NCI-H187 treated with DMSO at 0.1 percent for 48 hours (cell line): ENCODE data around the gene VSX1.

ENCODE experiments used
- DNase-seq: peaks from one replicate; lab custom pipeline; 2025; lab: John Stamatoyannopoulos, UW

The VSX1 gene

DNA sequence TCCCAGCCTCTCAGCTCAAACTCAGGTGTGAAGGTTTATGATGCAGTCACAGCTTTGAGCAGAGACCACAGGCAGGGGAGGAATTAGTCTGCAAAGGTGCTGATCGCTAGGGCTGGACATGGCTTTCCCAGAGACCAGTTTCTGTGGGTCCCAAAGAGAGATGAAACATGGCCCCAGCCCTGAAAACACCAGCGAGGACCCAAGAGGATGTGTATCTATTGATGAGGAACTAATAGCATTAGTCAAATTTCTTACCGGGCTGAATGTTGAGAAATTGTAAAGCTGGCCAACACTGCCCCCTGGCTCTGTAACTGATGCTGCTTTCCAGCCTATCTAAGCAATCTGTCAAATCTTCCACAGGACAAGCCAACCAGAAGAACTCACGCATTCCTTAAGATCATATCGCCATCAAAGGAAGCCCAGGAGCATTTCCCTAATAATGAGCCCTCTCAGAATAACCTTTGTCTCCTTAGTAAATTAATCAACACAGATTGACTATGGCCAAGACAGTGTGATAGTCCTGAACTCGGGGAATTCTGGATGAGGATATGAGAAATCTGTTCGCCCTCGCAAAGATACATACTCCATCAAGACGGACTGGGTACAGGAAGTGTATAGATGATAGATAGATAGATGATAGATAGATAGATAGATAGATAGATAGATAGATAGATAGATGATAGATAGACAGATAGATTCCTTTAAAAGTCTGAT is 16.2 kb downstream of the VSX1 start:
- no peak for DNase-seq

GRCh38 chr20:25065072-25065624 is 16.8 kb downstream of the VSX1 start:
- no peak for DNase-seq

GRCh38 chr20:25064561-25065071 is 17.3 kb downstream of the VSX1 start:
- no peak for DNase-seq

- DNase-seq, result no peak
Observed at GRCh38 chr20:25063981-25064380, 18.0 kb downstream of the VSX1 start.

DNA sequence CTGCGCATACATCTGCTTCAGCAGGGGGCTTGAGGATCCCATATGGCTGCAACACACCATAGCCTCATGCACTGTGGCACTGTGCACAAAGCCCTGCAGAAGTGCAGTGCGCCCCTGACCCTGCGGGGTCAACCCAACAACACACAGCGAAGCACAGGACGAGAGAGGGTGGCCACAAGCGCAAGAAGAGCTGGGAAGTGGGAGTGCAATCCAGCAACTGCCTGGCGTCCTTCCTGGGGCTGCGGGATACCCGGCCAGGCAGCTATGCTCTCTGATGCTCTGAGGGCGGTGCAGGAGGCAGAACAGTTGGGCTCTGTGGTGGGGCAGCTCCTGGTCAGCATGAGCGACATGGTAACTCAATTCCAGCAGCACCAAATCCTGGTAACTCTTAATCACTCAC is 18.4 kb downstream of the VSX1 start:
- no peak for DNase-seq

- no peak for DNase-seq
Observed at GRCh38 chr20:25062841-25063240, 19.1 kb downstream of the VSX1 start.

DNA sequence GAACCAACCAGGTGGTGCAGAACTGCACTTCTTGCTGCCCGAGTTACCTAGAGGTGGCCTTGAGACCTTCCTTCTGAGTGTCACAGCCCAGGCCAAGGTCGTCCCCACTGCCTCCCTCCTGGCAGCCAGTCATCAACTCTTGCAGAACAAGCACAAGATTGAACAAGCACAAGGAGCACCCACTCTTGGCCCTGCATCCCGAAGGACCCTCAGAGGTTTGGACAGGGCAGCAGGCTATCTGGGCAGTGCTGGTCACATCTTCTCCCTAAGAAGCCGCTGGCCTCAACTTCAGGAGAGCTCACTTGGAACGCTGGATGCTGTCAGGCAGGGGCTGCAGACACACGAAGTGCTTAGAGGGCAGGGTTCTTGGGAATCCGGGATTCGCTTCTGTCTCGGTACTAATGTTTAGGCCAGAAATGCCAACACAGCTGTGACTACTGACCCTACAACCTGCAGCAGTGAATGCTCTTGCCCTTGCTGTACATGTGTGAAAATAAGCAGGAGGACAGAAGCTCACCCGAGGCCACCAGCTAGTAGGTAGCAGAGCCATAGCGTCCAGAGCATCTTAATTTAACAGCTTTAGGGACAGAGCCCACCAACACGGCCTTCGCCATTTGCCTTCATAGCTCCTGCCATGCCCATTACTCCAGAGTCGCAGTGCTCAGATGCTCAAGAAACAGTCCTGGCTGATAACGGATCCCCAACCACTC is 20.0 kb downstream of the VSX1 start:
- no peak for DNase-seq

- no peak for DNase-seq
Observed at GRCh38 chr20:25061103-25061799, 20.7 kb downstream of the VSX1 start.

DNA sequence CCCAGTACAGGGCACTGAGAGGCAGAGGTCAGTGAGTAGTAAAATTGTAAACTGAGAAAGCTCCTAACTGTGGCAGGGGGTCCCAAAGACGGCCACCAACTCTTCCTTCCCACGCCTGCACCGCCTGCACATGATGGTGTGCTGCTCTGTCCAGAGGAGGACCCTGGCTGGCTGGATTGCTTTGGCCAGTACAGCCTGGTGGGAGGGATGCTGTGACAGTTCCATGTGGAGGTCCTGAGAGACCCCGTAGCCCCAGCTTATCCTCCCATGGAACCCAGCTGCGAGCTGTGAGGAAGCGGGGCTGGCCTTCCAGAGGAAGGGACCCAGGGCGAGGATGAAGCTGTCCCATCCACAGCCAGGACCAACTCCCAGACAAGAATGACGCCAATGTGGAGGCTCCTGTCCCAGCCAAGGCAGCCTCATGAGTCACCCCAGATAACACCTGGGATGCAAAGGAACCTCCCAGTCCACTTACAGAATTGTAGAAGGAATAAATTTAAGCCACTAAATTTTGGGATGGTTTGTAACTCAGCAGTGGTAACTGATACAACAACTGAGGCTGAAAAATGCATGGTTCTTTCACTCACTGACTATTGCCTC is 22.0 kb downstream of the VSX1 start:
- DNase-seq, result no peak

GRCh38 chr20:25058847-25059810 is 22.8 kb downstream of the VSX1 start:
- no peak for DNase-seq

- no peak for DNase-seq
Observed at GRCh38 chr20:25058051-25058846, 23.7 kb downstream of the VSX1 start, which contains the start of gene ACSS1. TSS of gene ACSS1 (minus strand) at chr20:25058139. CDS start at chr20:25058102, 37 bp downstream.

GRCh38 chr20:25057234-25058050 is 24.5 kb downstream of the VSX1 start:
- no peak for DNase-seq

DNA sequence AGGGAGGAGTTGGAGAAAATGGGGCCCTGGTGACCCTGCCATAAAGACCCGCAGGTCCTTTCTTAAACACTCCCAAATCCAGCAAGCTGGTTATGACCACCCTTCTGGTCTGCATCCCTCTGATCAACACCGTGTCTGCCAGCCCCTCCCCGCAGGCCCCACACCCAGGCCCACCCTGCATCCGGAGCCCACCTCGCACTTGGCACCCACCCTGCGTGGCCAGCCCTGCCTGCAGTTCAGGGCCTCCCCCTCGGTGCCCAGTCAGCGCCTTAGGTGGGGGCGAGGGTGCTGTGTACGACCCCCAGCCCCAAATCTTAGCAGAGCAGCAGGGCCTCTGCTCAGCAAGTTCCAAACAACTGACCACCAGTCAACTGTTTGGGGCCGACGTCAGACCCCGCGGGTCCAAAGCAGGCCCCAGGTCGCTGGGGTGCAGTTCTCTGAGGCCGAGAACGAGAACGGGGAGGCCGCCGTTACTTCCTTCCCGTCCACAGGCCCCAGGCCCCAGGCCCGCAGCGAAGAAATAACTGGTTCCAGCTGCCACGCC is 25.2 kb downstream of the VSX1 start:
- no peak for DNase-seq

DNA sequence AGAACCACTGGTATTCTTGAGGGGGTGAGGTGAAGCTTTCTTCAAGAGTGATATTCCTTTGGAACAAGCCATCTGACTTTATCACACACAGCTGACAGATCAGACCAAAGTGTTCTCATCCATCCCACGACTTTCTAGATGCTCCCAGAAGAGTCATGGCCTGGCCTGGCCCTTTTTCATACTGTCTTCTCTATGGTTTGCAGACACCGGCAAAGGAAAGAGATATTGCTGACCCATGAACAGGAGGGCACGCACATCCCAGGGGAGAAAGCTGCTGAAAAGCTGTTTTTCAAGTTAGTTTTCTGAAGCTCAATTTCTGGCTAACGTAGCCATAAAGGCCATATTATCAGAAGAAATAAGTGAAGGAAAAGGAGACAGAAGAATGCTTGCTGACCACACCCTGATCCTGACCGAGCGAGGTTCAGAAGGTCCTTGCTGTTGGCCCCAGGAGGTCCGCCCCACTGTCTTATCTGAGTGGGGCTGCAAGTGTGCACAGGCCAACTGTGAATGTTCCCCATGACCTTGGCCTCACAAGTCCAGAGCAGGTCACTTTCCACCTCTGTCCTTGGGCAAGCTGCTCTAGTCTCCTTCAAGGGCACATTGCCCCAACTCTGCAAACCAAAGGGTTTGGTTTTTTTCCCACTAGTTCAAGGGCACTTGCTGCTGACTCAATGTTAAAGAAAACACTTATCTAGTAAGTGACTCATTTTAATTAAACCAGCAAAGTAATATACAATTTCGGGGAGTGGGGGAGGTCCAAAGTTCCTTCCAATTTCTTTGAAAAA is 26.0 kb downstream of the VSX1 start:
- DNase-seq, result no peak

- DNase-seq, result no peak
Observed at GRCh38 chr20:25054995-25055629, 26.8 kb downstream of the VSX1 start.

GRCh38 chr20:25054096-25054820 is 27.7 kb downstream of the VSX1 start:
- DNase-seq, result no peak
